GM19193 (cell line): Measurements from ENCODE around the gene SLC39A11.

Source experiments
- POLR2A ChIP-seq: IDR thresholded peaks from 4 replicates; pipeline ENCODE4 v1.6.1; 2011; ENCODE audit not compliant: insufficient read depth, insufficient read length; ENCODE audit errors: extremely low read depth

The SLC39A11 gene

GRCh38 chr17:72931635-72932034 is 160.9 kb downstream of the SLC39A11 start:
- TF ChIP-seq POLR2A, result no peak

- TF ChIP-seq POLR2A, result no peak
Observed at GRCh38 chr17:72931163-72931562, 161.3 kb downstream of the SLC39A11 start.

DNA sequence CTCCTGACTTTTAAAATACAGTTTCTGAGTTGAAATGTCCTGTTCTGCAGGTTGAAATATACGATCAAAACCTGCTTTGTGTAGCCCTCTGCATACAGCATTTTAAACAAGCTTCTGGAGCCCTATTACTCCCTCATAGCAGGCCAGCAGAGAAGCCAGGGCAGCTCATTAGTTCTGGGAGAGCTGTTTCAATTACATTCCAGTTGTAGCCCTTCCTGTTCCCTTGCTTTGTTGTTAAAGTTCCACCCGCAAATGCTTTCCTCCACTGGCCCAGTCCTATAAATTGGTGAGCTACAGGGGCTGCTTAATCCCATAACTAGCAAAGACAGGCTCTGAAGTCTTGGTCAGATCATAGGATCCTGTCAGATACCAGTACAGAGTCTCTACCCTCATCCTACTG is 162.5 kb downstream of the SLC39A11 start:
- no peak for TF ChIP-seq POLR2A

GRCh38 chr17:72928454-72929136 is 163.9 kb downstream of the SLC39A11 start:
- TF ChIP-seq POLR2A, result no peak

GRCh38 chr17:72927760-72928159 is 164.7 kb downstream of the SLC39A11 start:
- no peak for TF ChIP-seq POLR2A

DNA sequence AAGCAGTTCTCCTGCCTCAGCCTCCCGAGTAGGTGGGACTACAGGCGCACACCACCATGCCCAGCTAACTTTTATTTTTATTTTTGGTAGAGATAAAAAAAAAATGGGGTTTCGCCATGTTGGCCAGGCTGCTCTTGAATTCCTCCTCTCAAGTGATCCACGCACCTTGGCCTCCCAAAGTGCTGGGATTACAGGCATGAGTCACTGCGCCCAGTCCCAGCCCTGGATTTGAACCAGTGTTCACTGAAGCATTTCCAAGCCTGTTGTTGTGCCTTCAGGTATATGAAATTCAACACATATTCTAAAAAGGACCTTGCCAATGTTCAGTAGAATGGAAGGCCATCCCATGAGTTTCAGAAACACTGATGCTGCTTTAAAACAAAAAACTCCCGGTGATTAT is 165.3 kb downstream of the SLC39A11 start:
- no peak for TF ChIP-seq POLR2A

GRCh38 chr17:72926171-72926570 is 166.3 kb downstream of the SLC39A11 start:
- no peak for TF ChIP-seq POLR2A

- TF ChIP-seq POLR2A, result no peak
Observed at GRCh38 chr17:72924196-72924595, 168.3 kb downstream of the SLC39A11 start.

GRCh38 chr17:72922219-72922618 is 170.3 kb downstream of the SLC39A11 start:
- TF ChIP-seq POLR2A, result no peak

GRCh38 chr17:72921347-72922054 is 171.0 kb downstream of the SLC39A11 start:
- TF ChIP-seq POLR2A, result no peak

- TF ChIP-seq POLR2A, result no peak
Observed at GRCh38 chr17:72920513-72920912, 172.0 kb downstream of the SLC39A11 start.

GRCh38 chr17:72916991-72917390 is 175.5 kb downstream of the SLC39A11 start:
- TF ChIP-seq POLR2A, result no peak

DNA sequence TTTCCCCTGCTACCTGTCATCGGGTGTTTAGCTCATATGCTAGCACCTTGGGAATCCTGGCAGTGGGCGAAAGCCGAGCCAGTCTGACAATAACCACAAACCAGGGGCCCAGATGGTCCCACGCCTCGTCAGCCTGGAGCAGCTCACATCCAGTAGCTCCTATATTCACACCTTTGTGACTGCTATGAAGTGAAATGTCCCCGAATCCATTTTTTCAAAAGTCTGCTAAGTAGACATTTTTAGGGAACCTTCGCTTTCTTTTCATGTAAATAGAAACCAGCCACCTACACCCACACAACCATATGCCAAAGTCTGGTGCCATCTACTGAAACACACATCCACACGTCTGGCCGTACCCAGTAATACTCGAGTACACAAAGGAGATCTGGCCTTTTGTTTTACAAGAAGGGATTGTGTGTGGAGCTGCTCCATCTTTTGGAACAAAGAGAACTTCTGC is 176.8 kb downstream of the SLC39A11 start:
- TF ChIP-seq POLR2A, result no peak

DNA sequence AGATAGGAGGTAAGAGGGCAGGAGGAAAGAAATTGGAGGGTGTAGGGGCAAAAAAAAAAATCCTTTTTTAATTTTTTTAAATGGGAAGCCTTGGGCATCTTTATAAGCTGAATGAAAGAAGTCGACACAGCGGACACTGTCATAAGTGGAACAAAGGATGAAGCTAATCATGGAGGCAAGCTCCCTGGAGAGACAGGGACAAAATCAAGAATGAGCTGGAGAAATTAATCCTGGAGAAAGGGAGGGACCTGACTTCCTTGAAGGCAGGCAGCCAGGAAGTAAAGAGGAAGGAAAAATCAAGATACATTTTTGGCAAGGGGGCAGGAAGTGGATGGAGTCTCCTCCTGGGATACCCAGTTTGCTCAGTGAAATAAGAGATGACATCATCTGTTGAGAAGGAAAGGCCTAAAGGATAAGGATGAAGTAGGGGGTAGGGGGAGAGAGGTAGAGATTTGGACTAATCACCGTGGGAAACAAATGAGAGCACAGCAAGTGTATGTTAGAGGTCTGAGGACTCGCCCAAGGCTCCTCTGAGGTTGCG is 179.3 kb downstream of the SLC39A11 start:
- TF ChIP-seq POLR2A, result no peak

GRCh38 chr17:72906306-72906705 is 186.2 kb downstream of the SLC39A11 start:
- no peak for TF ChIP-seq POLR2A

DNA sequence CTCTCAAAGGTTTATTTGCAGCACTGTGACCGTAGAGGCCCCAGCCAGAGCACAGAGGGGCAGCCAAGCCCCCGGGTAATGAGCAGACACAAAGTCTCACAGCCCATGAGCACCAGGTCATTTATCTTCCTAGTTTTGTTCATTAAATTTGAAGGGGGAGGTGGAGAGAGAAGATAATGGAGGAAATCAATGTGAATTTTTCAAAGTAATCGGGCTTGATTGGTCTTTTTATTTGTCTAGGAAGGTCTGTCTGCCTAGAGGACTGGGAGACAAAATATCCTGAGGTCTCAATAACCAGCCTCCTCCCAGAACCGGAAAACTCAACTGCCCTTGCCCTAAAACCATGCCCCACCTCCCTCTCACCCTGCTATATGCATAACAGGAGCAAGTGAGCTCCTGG is 189.0 kb downstream of the SLC39A11 start:
- no peak for TF ChIP-seq POLR2A
